GM10266 (cell line): ENCODE data around the gene YBX3.

Experiments used
- DNase-seq: peaks from one replicate; pipeline ENCODE4 v3.0.0; 2012; ENCODE audit errors: extremely low spot score
- CTCF ChIP-seq: IDR thresholded peaks from 2 replicates; pipeline ENCODE4 v1.5.1; 2012; ENCODE audit warnings: mild to moderate bottlenecking, low read depth; ENCODE audit not compliant: control insufficient read depth, insufficient read depth; ENCODE audit errors: missing control alignments

Gene YBX3

GRCh38 chr12:10722905-10723746 is at the start of gene YBX3:
Gene YBX3, minus strand, starts transcription at chr12:10723323. Its CDS starts 212 bp downstream, at chr12:10723111.
- peak; percentile 6 for TF ChIP-seq CTCF
- DNase-seq: peak; percentile 86

GRCh38 chr12:10771132-10771733 is 48.1 kb upstream of the YBX3 start:
- peak; percentile 52 for TF ChIP-seq CTCF
- DNase-seq: peak; percentile 11

GRCh38 chr12:10759657-10760056 is 36.5 kb upstream of the YBX3 start:
- no peak for TF ChIP-seq CTCF
- DNase-seq: no peak

- no peak for TF ChIP-seq CTCF
- DNase-seq: no peak
Observed at GRCh38 chr12:10756194-10756593, 33.1 kb upstream of the YBX3 start.

GRCh38 chr12:10753059-10753458 is 29.9 kb upstream of the YBX3 start:
- no peak for DNase-seq
- no peak for TF ChIP-seq CTCF

GRCh38 chr12:10750385-10750727 is 27.2 kb upstream of the YBX3 start:
- TF ChIP-seq CTCF: no peak

More at GRCh38 chr12:10750385-10750727, 27.2 kb upstream of the YBX3 start:
- DNase-seq: no peak
